CD4-positive, alpha-beta T cell treated with Interleukin-17A for 4 hours (primary cell): ENCODE data around the gene ASB18.

Experiments
- DNase-seq: peaks from one replicate; pipeline ENCODE4 v3.0.0-alpha.2; 2020; ENCODE audit warnings: mixed read lengths

ASB18 gene

GRCh38 chr2:236205867-236206645, 58.1 kb downstream of the ASB18 start:
- no peak for DNase-seq

- DNase-seq: no peak
Measured at GRCh38 chr2:236204953-236205352, 59.3 kb downstream of the ASB18 start.

GRCh38 chr2:236200378-236200777, 63.8 kb downstream of the ASB18 start:
- no peak for DNase-seq

GRCh38 chr2:236196366-236196765, 67.8 kb downstream of the ASB18 start:
- no peak for DNase-seq

- no peak for DNase-seq
Measured at GRCh38 chr2:236195726-236196125, 68.5 kb downstream of the ASB18 start.

- DNase-seq: no peak
Measured at GRCh38 chr2:236194786-236195185, 69.4 kb downstream of the ASB18 start.

GRCh38 chr2:236193026-236193425, 71.2 kb downstream of the ASB18 start:
- no peak for DNase-seq

GRCh38 chr2:236190674-236191073, 73.5 kb downstream of the ASB18 start:
- no peak for DNase-seq

GRCh38 chr2:236184701-236185100, 79.5 kb downstream of the ASB18 start:
- DNase-seq: no peak

- DNase-seq: peak; percentile 22
Measured at GRCh38 chr2:236180831-236181453, 83.3 kb downstream of the ASB18 start.

GRCh38 chr2:236180076-236180816, 84.0 kb downstream of the ASB18 start:
- DNase-seq: no peak

- no peak for DNase-seq
Measured at GRCh38 chr2:236179236-236180075, 84.8 kb downstream of the ASB18 start.

GRCh38 chr2:236178890-236179235, 85.3 kb downstream of the ASB18 start:
- no peak for DNase-seq

- no peak for DNase-seq
Measured at GRCh38 chr2:236177967-236178889, 86.0 kb downstream of the ASB18 start.

GRCh38 chr2:236177604-236177966, 86.6 kb downstream of the ASB18 start:
- no peak for DNase-seq

GRCh38 chr2:236176951-236177350, 87.3 kb downstream of the ASB18 start:
- DNase-seq: no peak

GRCh38 chr2:236176417-236176816, 87.8 kb downstream of the ASB18 start:
- no peak for DNase-seq

GRCh38 chr2:236175548-236176150, 88.6 kb downstream of the ASB18 start:
- DNase-seq: no peak

- DNase-seq: no peak
Measured at GRCh38 chr2:236173729-236174607, 90.2 kb downstream of the ASB18 start.

- DNase-seq: no peak
Measured at GRCh38 chr2:236173036-236173728, 91.0 kb downstream of the ASB18 start.
